ENCODE measurements around the gene TMEM35A. TPM values are rescaled to one million over a fixed set of nuclear protein-coding genes. Genes with fewer than 3 reads are reported as not detected.
"Not testable (repeated sequence)": the region's sequence is repeated elsewhere in the genome, so short reads cannot be mapped to it uniquely, and the experiment has no call there.

Gene TMEM35A
- total RNA-seq, 2 experiments from 2014 or later, result not detected

DNA sequence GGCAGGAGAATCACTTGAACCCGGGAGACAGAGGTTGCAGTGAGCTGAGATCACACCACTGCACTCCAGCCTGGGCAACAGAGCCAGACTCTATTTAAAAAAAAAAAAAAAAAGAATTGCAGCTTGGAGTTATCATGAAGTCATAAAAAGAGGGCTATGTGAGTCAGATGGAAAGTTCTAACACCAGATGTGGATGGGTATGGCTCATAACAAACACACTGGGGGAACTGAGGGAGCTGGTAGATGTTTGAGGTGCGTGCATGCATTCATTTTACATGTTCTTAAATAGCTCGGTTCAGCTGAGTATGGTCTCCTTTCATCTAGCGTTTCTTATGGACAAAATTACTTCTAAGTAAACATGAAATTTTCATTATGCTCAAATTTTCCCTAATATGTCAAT lies 38.5 kb upstream of the TMEM35A start:
- no peaks in the 10 kb centered on the region for H3K9me3 Mint-ChIP-seq
- H3K27me3 Mint-ChIP-seq, result no peaks in the 10 kb centered on the region
- ATAC-seq (ENCODE audit: poor library complexity) (no peak), DNase-seq (no peak)
- H3K4me3 Mint-ChIP-seq, result no peak overlapping the region
- intact Hi-C loops (cut with DNase I, micrococcal nuclease), result no loop called here
- no peak overlapping the region for H3K27ac ChIP-seq (ENCODE audit: low read depth in 1 of 2, low read length in 2 of 2)
- no peak overlapping the region for H3K27ac Mint-ChIP-seq
- H3K4me1 Mint-ChIP-seq (ENCODE audit: low read depth), result peaks cover 10% of the 10 kb centered on the region
- H3K9me3 ChIP-seq (ENCODE audit: control insufficient read depth in 1 of 2, insufficient read depth in 1 of 2, low read length in 2 of 2), result no peaks in the 10 kb centered on the region
- ChIA-PET POLR2A (interaction anchor here (1.1 kb wide), 1 partner anchor 9 kb away, joined by 4 read pairs; no protein-coding TSS in a partner anchor), CTCF (no interaction called here)
- H3K27me3 ChIP-seq (ENCODE audit: control insufficient read depth in 1 of 2, insufficient read depth in 2 of 2, low read length in 2 of 2), result no peaks in the 10 kb centered on the region
- no peak overlapping the region for H3K4me3 ChIP-seq (ENCODE audit: low read length)
- H3K36me3 ChIP-seq (ENCODE audit: insufficient read depth, low read length), result peaks cover 39% of the 10 kb centered on the region
- H3K36me3 Mint-ChIP-seq (ENCODE audit: low read depth), result peaks cover 55% of the 10 kb centered on the region
- no peak for TF ChIP-seq CTCF (IDR thresholded peaks at IDR 0.05)
- H3K4me1 ChIP-seq (ENCODE audit: insufficient read depth, low read length), result no peaks in the 10 kb centered on the region

DNA sequence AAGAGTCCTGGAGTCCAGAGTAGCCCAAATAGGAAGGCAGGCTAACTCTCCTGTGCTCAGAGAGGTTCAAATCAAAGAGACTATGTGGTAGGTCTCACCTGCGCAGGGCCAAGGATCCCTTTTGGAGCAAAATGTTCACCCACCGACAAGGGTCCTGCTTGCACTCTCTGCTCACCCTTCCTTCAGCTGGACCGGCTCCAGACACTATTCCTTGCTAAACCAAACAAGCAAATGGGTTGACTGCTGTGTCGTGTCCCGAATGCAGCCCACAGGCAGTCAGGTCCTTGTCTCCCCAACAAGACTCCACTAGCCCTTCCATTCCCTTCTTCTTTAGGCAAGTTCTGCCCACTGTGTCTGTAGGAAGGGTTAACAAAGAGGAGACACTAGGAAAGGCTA lies 27.5 kb upstream of the TMEM35A start:
- Mint-ChIP-seq H3K27me3 (no peaks in the 10 kb centered on the region), H3K9me3 (no peaks in the 10 kb centered on the region), H3K4me1 (ENCODE audit: low read depth) (peaks cover 36% of the 10 kb centered on the region), H3K27ac (peak overlapping the region; percentile 95), H3K36me3 (ENCODE audit: low read depth) (peaks cover 36% of the 10 kb centered on the region), H3K4me3 (peak overlapping the region; percentile 90)
- Histone ChIP-seq H3K4me1 (ENCODE audit: insufficient read depth, low read length) (peaks cover 29% of the 10 kb centered on the region), H3K4me3 (ENCODE audit: low read length) (peak overlapping the region; percentile 78), H3K9me3 (ENCODE audit: control insufficient read depth in 1 of 2, insufficient read depth in 1 of 2, low read length in 2 of 2) (no peaks in the 10 kb centered on the region), H3K27me3 (ENCODE audit: control insufficient read depth in 1 of 2, insufficient read depth in 2 of 2, low read length in 2 of 2) (no peaks in the 10 kb centered on the region), H3K36me3 (ENCODE audit: insufficient read depth, low read length) (no peaks in the 10 kb centered on the region), H3K27ac (ENCODE audit: low read depth in 1 of 2, low read length in 2 of 2) (peak overlapping the region; percentile 77 to 97)
- DNase-seq (peak in 2 of 14 experiments; percentile 4), ATAC-seq (ENCODE audit: poor library complexity) (no peak)
- CTCF ChIA-PET, result no interaction called here
- POLR2A ChIA-PET, result interaction anchor here (2.8 kb wide), 1 partner anchor 46 kb away, joined by 8 read pairs; the partner anchor contains the start of gene CENPI
- intact Hi-C loops (cut with DNase I, micrococcal nuclease), result loop anchor here in 1 of 2 experiments (5.0 kb wide), 1 partner anchor 341 kb away; the partner anchor contains the start of gene RPL36A
- no peak for TF ChIP-seq CTCF (IDR thresholded peaks at IDR 0.05)

GRCh38 chrX:101051549-101052302 lies 27.0 kb upstream of the TMEM35A start, which contains the start of gene TRMT2B:
Gene TRMT2B (minus strand): TSS chrX:101052111. CDS start chrX:101042289, 9,822 bp downstream.
- Histone ChIP-seq H3K27ac (ENCODE audit: low read depth in 1 of 2, low read length in 2 of 2) (peak within 1 kb of the TSS; percentile 77 to 97), H3K27me3 (ENCODE audit: control insufficient read depth in 1 of 2, insufficient read depth in 2 of 2, low read length in 2 of 2) (no peaks in the 10 kb centered on the region), H3K4me3 (ENCODE audit: low read length) (peak within 1 kb of the TSS; percentile 78), H3K9me3 (ENCODE audit: control insufficient read depth in 1 of 2, insufficient read depth in 1 of 2, low read length in 2 of 2) (no peaks in the 10 kb centered on the region), H3K36me3 (ENCODE audit: insufficient read depth, low read length) (no peaks in the 10 kb centered on the region), H3K4me1 (ENCODE audit: insufficient read depth, low read length) (peaks cover 29% of the 10 kb centered on the region)
- intact Hi-C loops (cut with DNase I, micrococcal nuclease), result loop anchor here (2.0 to 5.0 kb wide), 2 partner anchors 47 to 341 kb away; partner anchors contain the start of genes CENPI (in 1 of the 2) and RPL36A (in 1 of the 2)
- no peaks in the 10 kb centered on the region for H3K9me3 Mint-ChIP-seq
- ATAC-seq (ENCODE audit: poor library complexity) (peak; percentile 85), DNase-seq (peak; percentile 65 to 88 (median 80))
- CTCF ChIA-PET, result no interaction called here
- peaks cover 36% of the 10 kb centered on the region for H3K4me1 Mint-ChIP-seq (ENCODE audit: low read depth)
- POLR2A ChIA-PET, result interaction anchor here (2.8 kb wide), 1 partner anchor 46 kb away, joined by 8 read pairs; the partner anchor contains the start of gene CENPI
- no peak for TF ChIP-seq CTCF (IDR thresholded peaks at IDR 0.05)
- H3K27me3 Mint-ChIP-seq, result no peaks in the 10 kb centered on the region
- peak within 1 kb of the TSS; percentile 90 for H3K4me3 Mint-ChIP-seq
- H3K36me3 Mint-ChIP-seq (ENCODE audit: low read depth), result peaks cover 36% of the 10 kb centered on the region
- H3K27ac Mint-ChIP-seq, result peak within 1 kb of the TSS; percentile 95

GRCh38 chrX:101056551-101056950 lies 22.1 kb upstream of the TMEM35A start:
- H3K4me3 ChIP-seq (ENCODE audit: low read length); H3K27ac Mint-ChIP-seq; H3K4me3 Mint-ChIP-seq; H3K9me3 Mint-ChIP-seq; H3K4me1 ChIP-seq (ENCODE audit: insufficient read depth, low read length); H3K27me3 ChIP-seq (ENCODE audit: control insufficient read depth in 1 of 2, insufficient read depth in 2 of 2, low read length in 2 of 2); POLR2A ChIA-PET; H3K27me3 Mint-ChIP-seq; CTCF ChIA-PET; H3K4me1 Mint-ChIP-seq (ENCODE audit: low read depth); H3K36me3 Mint-ChIP-seq (ENCODE audit: low read depth); H3K36me3 ChIP-seq (ENCODE audit: insufficient read depth, low read length); H3K9me3 ChIP-seq (ENCODE audit: control insufficient read depth in 1 of 2, insufficient read depth in 1 of 2, low read length in 2 of 2); H3K27ac ChIP-seq (ENCODE audit: low read depth in 1 of 2, low read length in 2 of 2); ATAC-seq (ENCODE audit: poor library complexity); intact Hi-C loops (cut with DNase I, micrococcal nuclease); DNase-seq: not testable (repeated sequence)
